WTC11 (cell line): Measurements from ENCODE around the gene SGSM2. TPM values are rescaled to one million over a fixed set of nuclear protein-coding genes. Genes with fewer than 3 reads are reported as not detected.

Experiments used
- ATAC-seq: fragments of 200-7000 bp; cut with Tn5 transposase; 2 replicates; pipeline ENCODE4 v1.10.0; 2021; ENCODE audit warnings: mild to moderate bottlenecking, moderate library complexity
- CTCF ChIA-PET: fragments of 300-600 bp; sonication (Branson Sonifier 250); formaldehyde crosslinking; loops from one replicate; lab custom pipeline; 2021; ENCODE audit warnings: antibody characterized with exemption; lab: Charles Lee
- POLR2A ChIA-PET: fragments of 350-600 bp; sonication (Branson Sonifier 250); formaldehyde crosslinking; loops from one replicate; lab custom pipeline; 2021; ENCODE audit warnings: antibody characterized with exemption; lab: Charles Lee
- DNase-seq: peaks from one replicate; pipeline ENCODE4 v3.0.0; 2021; ENCODE audit warnings: low spot score
- H3K27ac Mint-ChIP-seq: 2 replicates; pipeline ENCODE4 v1.8.0; 2021; ENCODE audit warnings: mixed read lengths
- H3K27me3 Mint-ChIP-seq: 2 replicates; pipeline ENCODE4 v1.8.0; 2021; ENCODE audit warnings: low read depth, mild to moderate bottlenecking, moderate library complexity, mixed read lengths
- H3K36me3 Mint-ChIP-seq: 2 replicates; pipeline ENCODE4 v1.8.0; 2021; ENCODE audit warnings: mixed read lengths
- H3K4me1 Mint-ChIP-seq: 2 replicates; pipeline ENCODE4 v1.8.0; 2022; ENCODE audit warnings: mixed read lengths
- H3K4me3 Mint-ChIP-seq: 2 replicates; pipeline ENCODE4 v1.8.0; 2021; ENCODE audit warnings: mild to moderate bottlenecking, moderate library complexity, mixed read lengths
- H3K9me3 Mint-ChIP-seq: 2 replicates; pipeline ENCODE4 v1.8.0; 2021; ENCODE audit warnings: mixed read lengths
- CREB1 ChIP-seq: sonication (generic); formaldehyde crosslinking; IDR thresholded peaks from 2 replicates; pipeline ENCODE4 v1.8.0; 2023; ENCODE audit warnings: mild to moderate bottlenecking, missing genetic modification reagents
- ESRRA ChIP-seq: sonication (generic); formaldehyde crosslinking; IDR thresholded peaks from 2 replicates; pipeline ENCODE4 v1.8.1; 2022; ENCODE audit warnings: mild to moderate bottlenecking, missing genetic modification reagents, borderline replicate concordance
- GABPB1 ChIP-seq: sonication (generic); formaldehyde crosslinking; IDR thresholded peaks from 2 replicates; pipeline ENCODE4 v1.8.1; 2023; ENCODE audit warnings: mild to moderate bottlenecking, missing genetic modification reagents
- GRHL2 ChIP-seq: fragments of 250-450 bp; sonication (Bioruptor Pico); IDR thresholded peaks from 2 replicates; pipeline ENCODE4 v1.8.0; 2022; ENCODE audit warnings: mild to moderate bottlenecking, moderate library complexity; ENCODE audit not compliant: insufficient replicate concordance, severe bottlenecking
- JAZF1 ChIP-seq: fragments of 250-450 bp; sonication (Bioruptor Pico); IDR thresholded peaks from 2 replicates; pipeline ENCODE4 v1.9.0; 2021; ENCODE audit warnings: moderate library complexity, mild to moderate bottlenecking, inconsistent platforms
- MAX ChIP-seq: sonication (generic); formaldehyde crosslinking; IDR thresholded peaks from 2 replicates; pipeline ENCODE4 v1.8.0; 2022; ENCODE audit warnings: mild to moderate bottlenecking, missing genetic modification reagents
- MYBL2 ChIP-seq: sonication (generic); formaldehyde crosslinking; IDR thresholded peaks from 2 replicates; pipeline ENCODE4 v1.8.1; 2023; ENCODE audit warnings: mild to moderate bottlenecking, moderate library complexity, missing genetic modification reagents
- NFATC4 ChIP-seq: fragments of 250-450 bp; sonication (Bioruptor Pico); IDR thresholded peaks from 2 replicates; pipeline ENCODE4 v1.9.0; 2021; ENCODE audit warnings: mild to moderate bottlenecking
- NFE2L1 ChIP-seq: sonication (generic); formaldehyde crosslinking; IDR thresholded peaks from 2 replicates; pipeline ENCODE4 v1.8.1; 2023; ENCODE audit warnings: missing genetic modification reagents
- NFYB ChIP-seq: sonication (generic); formaldehyde crosslinking; conservative IDR thresholded peaks from 2 replicates; pipeline ENCODE4 v1.8.0; 2022; ENCODE audit warnings: low read depth, missing genetic modification reagents
- OVOL2 ChIP-seq: fragments of 250-450 bp; sonication (Bioruptor Pico); IDR thresholded peaks from 2 replicates; pipeline ENCODE4 v1.9.0; 2021; ENCODE audit warnings: mild to moderate bottlenecking, borderline replicate concordance
- SP1 ChIP-seq: sonication (generic); formaldehyde crosslinking; conservative IDR thresholded peaks from 2 replicates; pipeline ENCODE4 v1.8.1; 2022; ENCODE audit warnings: missing genetic modification reagents
- TEAD1 ChIP-seq: sonication (generic); formaldehyde crosslinking; IDR thresholded peaks from 2 replicates; pipeline ENCODE4 v1.8.0; 2022; ENCODE audit warnings: mild to moderate bottlenecking, missing genetic modification reagents
- TEAD4 ChIP-seq: sonication (generic); formaldehyde crosslinking; IDR thresholded peaks from 2 replicates; pipeline ENCODE4 v1.8.0; 2022; ENCODE audit warnings: mild to moderate bottlenecking, missing genetic modification reagents
- ZBTB43 ChIP-seq: sonication (generic); formaldehyde crosslinking; IDR thresholded peaks from 2 replicates; pipeline ENCODE4 v1.8.1; 2023; ENCODE audit warnings: mild to moderate bottlenecking, missing genetic modification reagents
- ZNF121 ChIP-seq: sonication (generic); formaldehyde crosslinking; IDR thresholded peaks from 2 replicates; pipeline ENCODE4 v1.8.0; 2023; ENCODE audit warnings: missing genetic modification reagents
- ZNF219 ChIP-seq: sonication (generic); formaldehyde crosslinking; IDR thresholded peaks from 2 replicates; pipeline ENCODE4 v1.8.0; 2023; ENCODE audit warnings: missing genetic modification reagents, mild to moderate bottlenecking, borderline replicate concordance
- ZNF263 ChIP-seq: sonication (generic); formaldehyde crosslinking; IDR thresholded peaks from 2 replicates; pipeline ENCODE4 v1.8.1; 2022; ENCODE audit warnings: low read depth, mild to moderate bottlenecking, moderate library complexity, missing genetic modification reagents
- ZNF317 ChIP-seq: sonication (generic); formaldehyde crosslinking; IDR thresholded peaks from 2 replicates; pipeline ENCODE4 v1.8.1; 2023; ENCODE audit warnings: low read depth, mild to moderate bottlenecking, moderate library complexity, missing genetic modification reagents, borderline replicate concordance
- ZNF423 ChIP-seq: fragments of 250-450 bp; sonication (Bioruptor Pico); IDR thresholded peaks from 2 replicates; pipeline ENCODE4 v2.1.2; 2022; ENCODE audit warnings: mild to moderate bottlenecking, moderate library complexity
- ZNF671 ChIP-seq: fragments of 250-450 bp; sonication (Bioruptor Pico); IDR thresholded peaks from 2 replicates; pipeline ENCODE4 v1.8.0; 2021; ENCODE audit warnings: mild to moderate bottlenecking
- total RNA-seq: library from RNA; stranded (reverse); gene quantifications from 3 replicates; pipeline ENCODE4 v1.2.3, GENCODE V29; 2021
- TF ChIP-seq, protein P1 (sequence below): sonication (generic); formaldehyde crosslinking; IDR thresholded peaks from 2 replicates; pipeline ENCODE4 v1.8.0; 2022; ENCODE audit warnings: mild to moderate bottlenecking, missing genetic modification reagents
- TF ChIP-seq, protein P2 (sequence below): fragments of 200-600 bp; IDR thresholded peaks from 2 replicates; pipeline ENCODE4 v1.8.0; 2022; ENCODE audit warnings: antibody characterized with exemption
- TF ChIP-seq, protein P3 (sequence below): sonication (generic); formaldehyde crosslinking; IDR thresholded peaks from 2 replicates; pipeline ENCODE4 v1.8.1; 2022; ENCODE audit warnings: low read depth, missing genetic modification reagents, borderline replicate concordance
- TF ChIP-seq, protein P4 (sequence below): sonication (generic); formaldehyde crosslinking; IDR thresholded peaks from 2 replicates; pipeline ENCODE4 v1.8.1; 2023; ENCODE audit warnings: mild to moderate bottlenecking, missing genetic modification reagents, moderate library complexity
- TF ChIP-seq, protein P5 (sequence below): sonication (generic); formaldehyde crosslinking; IDR thresholded peaks from 2 replicates; pipeline ENCODE4 v1.8.0; 2023; ENCODE audit warnings: mild to moderate bottlenecking, missing genetic modification reagents

The SGSM2 gene
- total RNA-seq, 1 experiment from 2014 or later, result 50.3 TPM

GRCh38 chr17:2392252-2393173 is 55.2 kb downstream of the SGSM2 start:
- H3K27me3 Mint-ChIP-seq, result no peaks in the 10 kb centered on the region
- peak; percentile 94 for DNase-seq
- peak overlapping the region; percentile 78 for H3K27ac Mint-ChIP-seq
- H3K9me3 Mint-ChIP-seq, result no peaks in the 10 kb centered on the region
- H3K4me3 Mint-ChIP-seq, result peak overlapping the region; percentile 80
- peaks cover 3% of the 10 kb centered on the region; the same call in 1 of the 2 replicates for H3K36me3 Mint-ChIP-seq
- ChIA-PET CTCF (interaction anchor here (0.6 to 5.2 kb wide), 14 partner anchors 9 to 744 kb away, joined by 3 to 84 read pairs (median 4); partner anchors contain the start of gene TSR1), POLR2A (interaction anchor here (0.6 to 2.2 kb wide), 7 partner anchors 9 to 294 kb away, joined by 3 to 13 read pairs (median 3); no protein-coding TSS in a partner anchor)
- peaks cover 42% of the 10 kb centered on the region for H3K4me1 Mint-ChIP-seq
- ATAC-seq, result peak; percentile 59
- TF ChIP-seq ZNF317 (CRISPR knock-in tag) (no peak), GRHL2 (no peak), TEAD1 (no peak), NFYB (CRISPR knock-in tag) (peak; percentile 73), JAZF1 (CRISPR knock-in tag) (no peak), ZNF219 (CRISPR knock-in tag) (no peak), NFE2L1 (CRISPR knock-in tag) (no peak), ZNF121 (CRISPR knock-in tag) (no peak), OVOL2 (CRISPR knock-in tag) (no peak), TEAD4 (CRISPR knock-in tag) (no peak), ESRRA (no peak; the same call in 1 of the 2 replicates), ZNF671 (CRISPR knock-in tag) (no peak), SP1 (CRISPR knock-in tag) (peak; percentile 98), ZNF423 (CRISPR knock-in tag) (no peak), ZNF263 (CRISPR knock-in tag) (no peak), MAX (peak; percentile 22; the same call in 1 of the 2 replicates), NFATC4 (CRISPR knock-in tag) (no peak), ZBTB43 (CRISPR knock-in tag) (no peak), GABPB1 (CRISPR knock-in tag) (no peak), MYBL2 (peak; percentile 75; the same call in 1 of the 2 replicates), CREB1 (CRISPR knock-in tag) (no peak)
- TF ChIP-seq, protein P1, sequence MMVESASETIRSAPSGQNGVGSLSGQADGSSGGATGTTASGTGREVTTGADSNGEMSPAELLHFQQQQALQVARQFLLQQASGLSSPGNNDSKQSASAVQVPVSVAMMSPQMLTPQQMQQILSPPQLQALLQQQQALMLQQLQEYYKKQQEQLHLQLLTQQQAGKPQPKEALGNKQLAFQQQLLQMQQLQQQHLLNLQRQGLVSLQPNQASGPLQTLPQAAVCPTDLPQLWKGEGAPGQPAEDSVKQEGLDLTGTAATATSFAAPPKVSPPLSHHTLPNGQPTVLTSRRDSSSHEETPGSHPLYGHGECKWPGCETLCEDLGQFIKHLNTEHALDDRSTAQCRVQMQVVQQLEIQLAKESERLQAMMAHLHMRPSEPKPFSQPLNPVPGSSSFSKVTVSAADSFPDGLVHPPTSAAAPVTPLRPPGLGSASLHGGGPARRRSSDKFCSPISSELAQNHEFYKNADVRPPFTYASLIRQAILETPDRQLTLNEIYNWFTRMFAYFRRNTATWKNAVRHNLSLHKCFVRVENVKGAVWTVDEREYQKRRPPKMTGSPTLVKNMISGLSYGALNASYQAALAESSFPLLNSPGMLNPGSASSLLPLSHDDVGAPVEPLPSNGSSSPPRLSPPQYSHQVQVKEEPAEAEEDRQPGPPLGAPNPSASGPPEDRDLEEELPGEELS (CRISPR knock-in tag), result peak; percentile 34; the same call in 1 of the 2 replicates
- TF ChIP-seq, protein P2, sequence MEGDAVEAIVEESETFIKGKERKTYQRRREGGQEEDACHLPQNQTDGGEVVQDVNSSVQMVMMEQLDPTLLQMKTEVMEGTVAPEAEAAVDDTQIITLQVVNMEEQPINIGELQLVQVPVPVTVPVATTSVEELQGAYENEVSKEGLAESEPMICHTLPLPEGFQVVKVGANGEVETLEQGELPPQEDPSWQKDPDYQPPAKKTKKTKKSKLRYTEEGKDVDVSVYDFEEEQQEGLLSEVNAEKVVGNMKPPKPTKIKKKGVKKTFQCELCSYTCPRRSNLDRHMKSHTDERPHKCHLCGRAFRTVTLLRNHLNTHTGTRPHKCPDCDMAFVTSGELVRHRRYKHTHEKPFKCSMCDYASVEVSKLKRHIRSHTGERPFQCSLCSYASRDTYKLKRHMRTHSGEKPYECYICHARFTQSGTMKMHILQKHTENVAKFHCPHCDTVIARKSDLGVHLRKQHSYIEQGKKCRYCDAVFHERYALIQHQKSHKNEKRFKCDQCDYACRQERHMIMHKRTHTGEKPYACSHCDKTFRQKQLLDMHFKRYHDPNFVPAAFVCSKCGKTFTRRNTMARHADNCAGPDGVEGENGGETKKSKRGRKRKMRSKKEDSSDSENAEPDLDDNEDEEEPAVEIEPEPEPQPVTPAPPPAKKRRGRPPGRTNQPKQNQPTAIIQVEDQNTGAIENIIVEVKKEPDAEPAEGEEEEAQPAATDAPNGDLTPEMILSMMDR, result no peak
- TF ChIP-seq, protein P3, sequence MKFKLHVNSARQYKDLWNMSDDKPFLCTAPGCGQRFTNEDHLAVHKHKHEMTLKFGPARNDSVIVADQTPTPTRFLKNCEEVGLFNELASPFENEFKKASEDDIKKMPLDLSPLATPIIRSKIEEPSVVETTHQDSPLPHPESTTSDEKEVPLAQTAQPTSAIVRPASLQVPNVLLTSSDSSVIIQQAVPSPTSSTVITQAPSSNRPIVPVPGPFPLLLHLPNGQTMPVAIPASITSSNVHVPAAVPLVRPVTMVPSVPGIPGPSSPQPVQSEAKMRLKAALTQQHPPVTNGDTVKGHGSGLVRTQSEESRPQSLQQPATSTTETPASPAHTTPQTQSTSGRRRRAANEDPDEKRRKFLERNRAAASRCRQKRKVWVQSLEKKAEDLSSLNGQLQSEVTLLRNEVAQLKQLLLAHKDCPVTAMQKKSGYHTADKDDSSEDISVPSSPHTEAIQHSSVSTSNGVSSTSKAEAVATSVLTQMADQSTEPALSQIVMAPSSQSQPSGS (CRISPR knock-in tag), result no peak
- TF ChIP-seq, protein P4, sequence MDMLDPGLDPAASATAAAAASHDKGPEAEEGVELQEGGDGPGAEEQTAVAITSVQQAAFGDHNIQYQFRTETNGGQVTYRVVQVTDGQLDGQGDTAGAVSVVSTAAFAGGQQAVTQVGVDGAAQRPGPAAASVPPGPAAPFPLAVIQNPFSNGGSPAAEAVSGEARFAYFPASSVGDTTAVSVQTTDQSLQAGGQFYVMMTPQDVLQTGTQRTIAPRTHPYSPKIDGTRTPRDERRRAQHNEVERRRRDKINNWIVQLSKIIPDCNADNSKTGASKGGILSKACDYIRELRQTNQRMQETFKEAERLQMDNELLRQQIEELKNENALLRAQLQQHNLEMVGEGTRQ (CRISPR knock-in tag), result no peak
- TF ChIP-seq, protein P5, sequence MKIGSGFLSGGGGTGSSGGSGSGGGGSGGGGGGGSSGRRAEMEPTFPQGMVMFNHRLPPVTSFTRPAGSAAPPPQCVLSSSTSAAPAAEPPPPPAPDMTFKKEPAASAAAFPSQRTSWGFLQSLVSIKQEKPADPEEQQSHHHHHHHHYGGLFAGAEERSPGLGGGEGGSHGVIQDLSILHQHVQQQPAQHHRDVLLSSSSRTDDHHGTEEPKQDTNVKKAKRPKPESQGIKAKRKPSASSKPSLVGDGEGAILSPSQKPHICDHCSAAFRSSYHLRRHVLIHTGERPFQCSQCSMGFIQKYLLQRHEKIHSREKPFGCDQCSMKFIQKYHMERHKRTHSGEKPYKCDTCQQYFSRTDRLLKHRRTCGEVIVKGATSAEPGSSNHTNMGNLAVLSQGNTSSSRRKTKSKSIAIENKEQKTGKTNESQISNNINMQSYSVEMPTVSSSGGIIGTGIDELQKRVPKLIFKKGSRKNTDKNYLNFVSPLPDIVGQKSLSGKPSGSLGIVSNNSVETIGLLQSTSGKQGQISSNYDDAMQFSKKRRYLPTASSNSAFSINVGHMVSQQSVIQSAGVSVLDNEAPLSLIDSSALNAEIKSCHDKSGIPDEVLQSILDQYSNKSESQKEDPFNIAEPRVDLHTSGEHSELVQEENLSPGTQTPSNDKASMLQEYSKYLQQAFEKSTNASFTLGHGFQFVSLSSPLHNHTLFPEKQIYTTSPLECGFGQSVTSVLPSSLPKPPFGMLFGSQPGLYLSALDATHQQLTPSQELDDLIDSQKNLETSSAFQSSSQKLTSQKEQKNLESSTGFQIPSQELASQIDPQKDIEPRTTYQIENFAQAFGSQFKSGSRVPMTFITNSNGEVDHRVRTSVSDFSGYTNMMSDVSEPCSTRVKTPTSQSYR (CRISPR knock-in tag), result no peak
